Lung (tissue), 12 donors: ENCODE results near the gene TMEM135. TPM values are rescaled to one million over a fixed set of nuclear protein-coding genes. Genes with fewer than 3 reads are reported as not detected.
A peak's percentile ranks its signal among the peaks of the same experiment; 100 is the strongest.
"Not testable (repeated sequence)": the region's sequence is repeated elsewhere in the genome, so short reads cannot be mapped to it uniquely, and the experiment has no call there.

Experiments
- ATAC-seq: fragments of 200-7000 bp; cut with Tn5 transposase; one replicate; pipeline ENCODE4 v1.9.1; 2020; ENCODE audit warnings: moderate number of reproducible peaks; ENCODE audit not compliant: insufficient read depth, low FRiP score
- DNase-seq, 3 donors: peaks; one replicate each; pipeline ENCODE4 v3.0.0-alpha.2; 2013 to 2017
- H3K27ac ChIP-seq, 2 donors: one replicate each; pipeline ENCODE4 v1.5.1; 2013; ENCODE audit warnings: mild to moderate bottlenecking in 2 of 2, moderate library complexity in 2 of 2, control low read depth in 1 of 2, inconsistent platforms in 1 of 2, low read depth in 1 of 2, low read length in 1 of 2
- H3K27me3 ChIP-seq, 3 donors: one replicate each; pipeline ENCODE4 v1.5.1; 2013; ENCODE audit warnings: low read length in 2 of 3; ENCODE audit not compliant: control insufficient read depth in 3 of 3, insufficient read depth in 3 of 3
- H3K36me3 ChIP-seq, 4 donors: one replicate each; pipeline ENCODE4 v1.5.1; 2013; ENCODE audit warnings: low read length in 4 of 4, mild to moderate bottlenecking in 1 of 4, moderate library complexity in 1 of 4; ENCODE audit not compliant: control insufficient read depth in 4 of 4, insufficient read depth in 4 of 4
- H3K4me1 ChIP-seq, 5 donors: one replicate each; pipeline ENCODE4 v1.5.1; 2013; ENCODE audit warnings: low read length in 5 of 5, mild to moderate bottlenecking in 2 of 5, moderate library complexity in 1 of 5; ENCODE audit not compliant: control insufficient read depth in 5 of 5, insufficient read depth in 5 of 5
- H3K4me3 ChIP-seq: one replicate; pipeline ENCODE4 v1.5.1; 2013; ENCODE audit warnings: mild to moderate bottlenecking, control low read depth, moderate library complexity
- H3K9ac ChIP-seq, 2 donors: one replicate each; pipeline ENCODE4 v1.5.1; 2013; ENCODE audit warnings: low read length in 2 of 2, control low read depth in 1 of 2; ENCODE audit not compliant: insufficient read depth in 1 of 2
- H3K9me3 ChIP-seq, 4 donors: one replicate each; pipeline ENCODE4 v1.5.1; 2013; ENCODE audit warnings: low read length in 3 of 4, mild to moderate bottlenecking in 1 of 4, moderate library complexity in 1 of 4; ENCODE audit not compliant: control insufficient read depth in 4 of 4, insufficient read depth in 3 of 4
- WGBS, 2 donors: extraction: QIAGEN DNeasy Blood & Tissue Kit; methylation state at CpG; one replicate each; pipeline ENCODE4 v1.1.7; 2013; 5-methylcytosine and 5-hydroxymethylcytosine counted together
- polyA plus RNA-seq, 2 donors: library from polyadenylated mRNA; stranded (reverse); fragments of 200-250 nt; gene quantifications; one replicate each; pipeline ENCODE4 v1.2.1, GENCODE V29; 2013
- total RNA-seq, 2 donors: library from RNA; depleted of rRNA in 1 of 2; stranded (reverse); fragments of >200 nt in 1 of 2; gene quantifications; one replicate each; pipeline ENCODE4 v1.2.1, GENCODE V29; 2014 to 2021
- TF ChIP-seq, protein P1 (sequence below): IDR thresholded peaks from 2 replicates; pipeline ENCODE4 v1.5.1; 2012; ENCODE audit warnings: mild to moderate bottlenecking; ENCODE audit errors: control extremely low read depth, extremely low read depth
- donor health status: control.
- donor health status: control.
- donor health status: Bipolar disorder and iron deficiency.
- donor health status: healthy.
- donor health status: DM: yes; HTN: yes; CAD: no.

Gene TMEM135
- total and polyA plus RNA-seq, 4 donors, result 5.9 to 42.0 (median 11.5) TPM

DNA sequence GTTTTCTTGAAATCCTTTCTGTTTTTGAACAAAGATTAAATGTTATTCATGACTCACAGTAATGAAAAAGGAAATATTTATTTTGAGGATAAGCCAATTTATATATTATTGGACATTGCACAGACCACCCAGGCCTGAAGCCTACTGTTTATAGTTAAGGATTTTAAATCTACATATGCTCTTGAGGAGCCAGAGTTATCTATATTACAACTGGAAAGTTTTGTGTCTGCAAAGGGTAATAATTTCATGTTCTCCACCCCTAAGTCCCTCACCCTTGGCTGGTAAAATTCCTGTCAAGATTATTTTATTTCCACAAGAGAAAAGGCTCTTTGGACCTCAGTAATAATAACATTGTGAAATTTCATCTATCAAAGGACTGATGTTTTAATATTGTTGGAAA is 228.2 kb downstream of the TMEM135 start:
- Histone ChIP-seq H3K36me3 (no peaks in the 10 kb centered on the region), H3K27ac (no peak overlapping the region), H3K9ac (no peak overlapping the region), H3K4me3 (no peak overlapping the region), H3K4me1 (peaks cover 0 to 22% (median 0%) of the 10 kb centered on the region in 5 donors), H3K9me3 (no peaks in the 10 kb centered on the region), H3K27me3 (no peaks in the 10 kb centered on the region)
- DNase-seq (peak in 2 of 3 donors; percentile 57 to 60), ATAC-seq (no peak)
- TF ChIP-seq, protein P1, sequence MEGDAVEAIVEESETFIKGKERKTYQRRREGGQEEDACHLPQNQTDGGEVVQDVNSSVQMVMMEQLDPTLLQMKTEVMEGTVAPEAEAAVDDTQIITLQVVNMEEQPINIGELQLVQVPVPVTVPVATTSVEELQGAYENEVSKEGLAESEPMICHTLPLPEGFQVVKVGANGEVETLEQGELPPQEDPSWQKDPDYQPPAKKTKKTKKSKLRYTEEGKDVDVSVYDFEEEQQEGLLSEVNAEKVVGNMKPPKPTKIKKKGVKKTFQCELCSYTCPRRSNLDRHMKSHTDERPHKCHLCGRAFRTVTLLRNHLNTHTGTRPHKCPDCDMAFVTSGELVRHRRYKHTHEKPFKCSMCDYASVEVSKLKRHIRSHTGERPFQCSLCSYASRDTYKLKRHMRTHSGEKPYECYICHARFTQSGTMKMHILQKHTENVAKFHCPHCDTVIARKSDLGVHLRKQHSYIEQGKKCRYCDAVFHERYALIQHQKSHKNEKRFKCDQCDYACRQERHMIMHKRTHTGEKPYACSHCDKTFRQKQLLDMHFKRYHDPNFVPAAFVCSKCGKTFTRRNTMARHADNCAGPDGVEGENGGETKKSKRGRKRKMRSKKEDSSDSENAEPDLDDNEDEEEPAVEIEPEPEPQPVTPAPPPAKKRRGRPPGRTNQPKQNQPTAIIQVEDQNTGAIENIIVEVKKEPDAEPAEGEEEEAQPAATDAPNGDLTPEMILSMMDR, result no peak

DNA sequence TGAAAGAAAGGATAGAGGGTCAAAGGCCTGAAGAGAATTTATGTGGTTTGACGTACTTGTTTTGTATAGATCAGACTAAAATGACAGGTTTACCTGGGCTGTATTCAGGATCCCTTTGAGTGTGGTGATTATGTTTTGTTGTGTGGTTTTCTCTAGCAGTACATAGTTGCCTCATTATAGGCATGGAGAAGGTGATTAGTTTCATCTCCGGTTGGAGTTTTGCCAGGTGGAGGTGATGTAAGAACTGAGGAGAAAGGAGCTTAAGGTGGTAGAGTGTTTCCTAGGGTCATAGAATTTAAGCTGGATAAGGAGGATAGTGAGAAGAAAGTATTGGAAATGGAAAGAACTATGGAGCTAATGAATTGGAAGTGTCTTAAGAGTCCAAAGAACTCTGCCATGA is 229.0 kb downstream of the TMEM135 start:
- TF ChIP-seq, protein P1, result no peak
- Histone ChIP-seq H3K9me3 (no peaks in the 10 kb centered on the region), H3K4me1 (peaks cover 0 to 20% (median 0%) of the 10 kb centered on the region in 5 donors), H3K4me3 (no peak overlapping the region), H3K9ac (no peak overlapping the region), H3K27me3 (no peaks in the 10 kb centered on the region), H3K36me3 (no peaks in the 10 kb centered on the region), H3K27ac (no peak overlapping the region)
- DNase-seq, result no peak
- 74 to 80% methylated on average over 2 of the region's 2 CpGs for WGBS, 2 donors
- ATAC-seq, result no peak

DNA sequence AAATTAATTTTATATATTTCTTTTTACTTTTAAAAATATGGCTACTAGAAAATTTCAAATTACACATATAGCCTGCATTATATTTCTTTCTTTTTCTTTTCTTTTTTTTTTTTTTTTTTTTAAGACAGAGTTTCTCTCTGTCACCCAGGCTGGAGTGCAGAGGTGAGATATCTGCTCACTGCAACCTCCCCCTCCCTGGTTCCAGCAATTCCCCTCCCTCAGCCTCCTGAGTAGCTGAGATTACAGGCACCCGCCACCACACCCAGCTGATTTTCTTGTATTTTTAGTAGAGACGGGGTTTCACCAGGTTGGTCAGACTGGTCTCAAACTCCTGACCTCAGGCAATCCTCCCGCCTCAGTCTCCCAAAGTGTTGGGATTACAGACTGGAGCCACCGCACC is 234.2 kb downstream of the TMEM135 start:
- H3K9ac ChIP-seq, H3K27me3 ChIP-seq, H3K9me3 ChIP-seq, H3K4me3 ChIP-seq, H3K4me1 ChIP-seq, H3K27ac ChIP-seq, DNase-seq, ATAC-seq, H3K36me3 ChIP-seq: not testable (repeated sequence)
- WGBS, 2 donors, result 94 to 98% methylated on average over 4 of the region's 4 CpGs

DNA sequence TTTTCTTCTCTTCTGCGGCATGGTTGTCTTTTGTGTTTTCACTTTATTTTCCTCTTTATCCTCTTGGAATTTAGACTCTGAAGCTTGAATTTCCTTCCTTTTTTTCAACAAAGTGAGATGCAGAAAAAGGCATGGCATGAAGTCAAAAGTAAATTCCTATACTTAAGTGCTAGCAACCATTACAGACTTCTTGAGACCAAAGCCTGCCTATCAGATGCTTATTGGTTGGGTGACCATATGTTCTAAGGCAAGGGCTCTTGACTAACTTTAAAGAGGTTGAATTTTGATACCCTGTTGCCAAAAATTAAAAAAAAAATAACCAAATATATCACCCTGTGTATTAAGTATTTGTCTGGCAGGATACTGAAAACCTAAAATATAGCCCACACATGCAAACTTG is 237.4 kb downstream of the TMEM135 start:
- no peak for DNase-seq
- H3K27ac ChIP-seq, result no peak overlapping the region
- no peak overlapping the region for H3K9ac ChIP-seq
- H3K4me1 ChIP-seq, result no peaks in the 10 kb centered on the region
- WGBS, 2 donors, result 84 to 85% methylated on average over 1 of the region's 1 CpG
- no peak overlapping the region for H3K4me3 ChIP-seq
- H3K27me3 ChIP-seq, result no peaks in the 10 kb centered on the region
- H3K36me3 ChIP-seq, result no peaks in the 10 kb centered on the region
- ATAC-seq, result no peak
- no peaks in the 10 kb centered on the region for H3K9me3 ChIP-seq
- TF ChIP-seq, protein P1, result no peak
